GM21528 (cell line): ENCODE measurements around the gene KRTAP10-5.
"Not testable (repeated sequence)": the region's sequence is repeated elsewhere in the genome, so short reads cannot be mapped to it uniquely, and the experiment has no call there.

ENCODE experiments used
- ATAC-seq: cut with Tn5 transposase; IDR thresholded peaks from one replicate; pipeline ENCODE4 v1.9.1; 2021; ENCODE audit warnings: mild to moderate bottlenecking, moderate library complexity; ENCODE audit not compliant: unreplicated experiment, low FRiP score

The KRTAP10-5 gene

GRCh38 chr21:44573630-44574456 is 6.6 kb downstream of the KRTAP10-5 start, which contains the start of gene KRTAP10-4:
KRTAP10-4 (plus strand) TSS chr21:44573729; CDS start chr21:44573759, 30 bp downstream.
- not testable (repeated sequence) for ATAC-seq

- ATAC-seq, result no peak
Observed at GRCh38 chr21:44572959-44573583, 7.3 kb downstream of the KRTAP10-5 start.

- ATAC-seq, result no peak
Observed at GRCh38 chr21:44571844-44572782, 8.3 kb downstream of the KRTAP10-5 start.

- no peak for ATAC-seq
Observed at GRCh38 chr21:44571296-44571695, 9.1 kb downstream of the KRTAP10-5 start.

- ATAC-seq, result no peak
Observed at GRCh38 chr21:44569861-44570517, 10.4 kb downstream of the KRTAP10-5 start.

- no peak for ATAC-seq
Observed at GRCh38 chr21:44568667-44569556, 11.5 kb downstream of the KRTAP10-5 start.

GRCh38 chr21:44568261-44568660 is 12.1 kb downstream of the KRTAP10-5 start:
- ATAC-seq, result no peak

- ATAC-seq, result no peak
Observed at GRCh38 chr21:44567481-44568171, 12.8 kb downstream of the KRTAP10-5 start.

- no peak for ATAC-seq
Observed at GRCh38 chr21:44566403-44566802, 14.0 kb downstream of the KRTAP10-5 start.

GRCh38 chr21:44564886-44565598 is 15.4 kb downstream of the KRTAP10-5 start:
- ATAC-seq, result no peak

GRCh38 chr21:44564099-44564498 is 16.3 kb downstream of the KRTAP10-5 start:
- no peak for ATAC-seq

- ATAC-seq, result no peak
Observed at GRCh38 chr21:44558695-44559094, 21.7 kb downstream of the KRTAP10-5 start, which contains the start of gene KRTAP10-3. KRTAP10-3 (minus strand) TSS chr21:44558795; CDS start chr21:44558715, 80 bp downstream.

- not testable (repeated sequence) for ATAC-seq
Observed at GRCh38 chr21:44558329-44558675, 22.1 kb downstream of the KRTAP10-5 start.

GRCh38 chr21:44557491-44558328 is 22.7 kb downstream of the KRTAP10-5 start:
- ATAC-seq, result no peak

GRCh38 chr21:44556879-44557278 is 23.5 kb downstream of the KRTAP10-5 start:
- no peak for ATAC-seq

GRCh38 chr21:44555200-44555875 is 25.1 kb downstream of the KRTAP10-5 start:
- ATAC-seq, result no peak

GRCh38 chr21:44552681-44553080 is 27.7 kb downstream of the KRTAP10-5 start:
- no peak for ATAC-seq
